BLaER1 (cell line): Measurements from ENCODE around the gene TBC1D5.

Experiments
- H3K27ac ChIP-seq: shearing (Covaris generic); formaldehyde crosslinking; 2 replicates; pipeline ENCODE4 v1.8.1; 2022
- H3K27me3 ChIP-seq: shearing (Covaris generic); formaldehyde crosslinking; 2 replicates; pipeline ENCODE4 v1.8.1; 2022
- H3K36me3 ChIP-seq: shearing (Covaris generic); formaldehyde crosslinking; 2 replicates; pipeline ENCODE4 v1.8.1; 2022
- H3K4me1 ChIP-seq: shearing (Covaris generic); formaldehyde crosslinking; 2 replicates; pipeline ENCODE4 v1.8.1; 2022
- H3K4me2 ChIP-seq: shearing (Covaris generic); formaldehyde crosslinking; 2 replicates; pipeline ENCODE4 v1.8.1; 2022
- H3K4me3 ChIP-seq: shearing (Covaris generic); formaldehyde crosslinking; 2 replicates; pipeline ENCODE4 v1.8.1; 2022
- H3K9ac ChIP-seq: shearing (Covaris generic); formaldehyde crosslinking; 2 replicates; pipeline ENCODE4 v1.8.1; 2022
- H3K9me3 ChIP-seq: shearing (Covaris generic); formaldehyde crosslinking; 2 replicates; pipeline ENCODE4 v1.8.1; 2022
- H4K20me1 ChIP-seq: shearing (Covaris generic); formaldehyde crosslinking; 2 replicates; pipeline ENCODE4 v1.8.1; 2022
- Cebpa-rat ChIP-seq: shearing (Covaris generic); IDR thresholded peaks from 2 replicates; pipeline ENCODE4 v1.8.1; 2022

The TBC1D5 gene

GRCh38 chr3:17557749-17558463, 184.5 kb downstream of the TBC1D5 start:
- Histone ChIP-seq H3K36me3 (peaks cover 6% of the 10 kb centered on the region; the same call in 1 of the 2 replicates), H3K27me3 (no peaks in the 10 kb centered on the region)
- no peak for TF ChIP-seq Cebpa-rat

GRCh38 chr3:17555525-17555924, 186.9 kb downstream of the TBC1D5 start:
- Histone ChIP-seq H3K27ac (no peak overlapping the region), H3K4me2 (no peak overlapping the region), H3K27me3 (no peaks in the 10 kb centered on the region), H3K9me3 (no peaks in the 10 kb centered on the region), H3K36me3 (peaks cover 6% of the 10 kb centered on the region; the same call in 1 of the 2 replicates), H3K4me3 (no peak overlapping the region), H4K20me1 (no peaks in the 10 kb centered on the region; the same call in 1 of the 2 replicates), H3K9ac (no peak overlapping the region), H3K4me1 (no peaks in the 10 kb centered on the region)
- TF ChIP-seq Cebpa-rat, result no peak

More at GRCh38 chr3:17557749-17558463, 184.5 kb downstream of the TBC1D5 start:
- Histone ChIP-seq H3K4me3 (no peak overlapping the region), H3K9me3 (no peaks in the 10 kb centered on the region), H3K27ac (no peak overlapping the region), H3K4me1 (no peaks in the 10 kb centered on the region), H3K4me2 (no peak overlapping the region), H3K9ac (no peak overlapping the region), H4K20me1 (no peaks in the 10 kb centered on the region)

GRCh38 chr3:17554078-17554477, 188.4 kb downstream of the TBC1D5 start:
- Histone ChIP-seq H3K9me3 (no peaks in the 10 kb centered on the region), H3K4me3 (no peak overlapping the region), H3K4me1 (no peaks in the 10 kb centered on the region), H3K27ac (no peak overlapping the region), H3K27me3 (no peaks in the 10 kb centered on the region), H3K4me2 (no peak overlapping the region), H4K20me1 (no peaks in the 10 kb centered on the region; the same call in 1 of the 2 replicates), H3K36me3 (peaks cover 1% of the 10 kb centered on the region; the same call in 1 of the 2 replicates), H3K9ac (no peak overlapping the region)
- no peak for TF ChIP-seq Cebpa-rat

DNA sequence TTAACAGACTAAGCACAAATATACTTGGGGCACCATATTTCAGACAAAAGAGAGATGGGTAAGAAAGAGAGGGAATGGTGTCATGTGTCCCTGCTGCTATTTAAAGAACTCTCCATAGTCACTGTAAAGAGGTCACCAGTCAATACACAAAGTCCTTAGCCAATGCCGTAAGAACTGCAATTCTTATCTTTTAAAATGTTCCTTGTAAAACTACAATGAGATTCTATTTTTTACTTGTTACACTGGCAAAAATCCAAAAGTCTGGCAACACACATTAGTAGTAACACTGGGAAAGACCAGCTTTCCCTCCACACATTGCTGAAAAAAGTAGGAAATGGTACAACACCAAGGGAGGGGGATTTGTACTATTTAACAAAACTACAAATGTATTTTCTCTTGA, 189.4 kb downstream of the TBC1D5 start:
- no peaks in the 10 kb centered on the region; the same call in 1 of the 2 replicates for H4K20me1 ChIP-seq
- H3K4me1 ChIP-seq, result no peaks in the 10 kb centered on the region
- no peaks in the 10 kb centered on the region for H3K27me3 ChIP-seq
- H3K9me3 ChIP-seq, result no peaks in the 10 kb centered on the region
- H3K27ac ChIP-seq, result no peak overlapping the region
- no peak for TF ChIP-seq Cebpa-rat
- H3K9ac ChIP-seq, result no peak overlapping the region
- H3K4me3 ChIP-seq, result no peak overlapping the region
- 0 out of 2 replicates have a peak, but pooled peaks cover 3% of the 10 kb centered on the region for H3K36me3 ChIP-seq
- no peak overlapping the region for H3K4me2 ChIP-seq

- H4K20me1 ChIP-seq, result no peaks in the 10 kb centered on the region; the same call in 1 of the 2 replicates
- H3K36me3 ChIP-seq, result 0 out of 2 replicates have a peak, but pooled peaks cover 3% of the 10 kb centered on the region
- no peaks in the 10 kb centered on the region for H3K9me3 ChIP-seq
- H3K27ac ChIP-seq, result no peak overlapping the region
- no peaks in the 10 kb centered on the region for H3K27me3 ChIP-seq
- H3K9ac ChIP-seq, result no peak overlapping the region
- H3K4me3 ChIP-seq, result no peak overlapping the region
- no peak overlapping the region for H3K4me2 ChIP-seq
- no peak for TF ChIP-seq Cebpa-rat
- no peaks in the 10 kb centered on the region for H3K4me1 ChIP-seq
Observed at GRCh38 chr3:17552351-17552750, 190.1 kb downstream of the TBC1D5 start.

DNA sequence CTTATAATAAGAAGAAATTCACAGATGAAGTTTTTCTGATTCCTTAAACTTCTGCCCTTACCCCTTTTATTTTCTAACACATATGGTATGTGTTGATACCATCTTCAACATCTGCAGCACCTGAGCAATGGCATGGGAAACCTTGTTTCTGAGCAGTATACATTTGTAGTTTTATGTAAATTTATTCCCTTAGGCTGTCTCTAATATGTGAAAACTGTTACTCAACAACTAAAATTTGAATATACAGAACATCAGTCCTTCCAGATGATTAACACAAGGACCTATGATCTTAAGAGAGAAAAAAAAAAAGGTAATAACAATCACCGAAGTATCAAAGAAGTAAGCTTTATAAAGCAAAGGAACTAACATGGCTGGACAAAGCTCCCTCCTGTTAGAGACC, 190.5 kb downstream of the TBC1D5 start:
- no peaks in the 10 kb centered on the region for H3K27me3 ChIP-seq
- no peak for TF ChIP-seq Cebpa-rat

GRCh38 chr3:17551333-17551732, 191.1 kb downstream of the TBC1D5 start:
- 0 out of 2 replicates have a peak, but pooled peaks cover 3% of the 10 kb centered on the region for H3K36me3 ChIP-seq
- H4K20me1 ChIP-seq, result no peaks in the 10 kb centered on the region; the same call in 1 of the 2 replicates
- H3K9me3 ChIP-seq, result no peaks in the 10 kb centered on the region
- H3K27me3 ChIP-seq, result no peaks in the 10 kb centered on the region
- no peak overlapping the region for H3K27ac ChIP-seq
- no peak overlapping the region for H3K9ac ChIP-seq
- no peak for TF ChIP-seq Cebpa-rat
- H3K4me1 ChIP-seq, result no peaks in the 10 kb centered on the region
- no peak overlapping the region for H3K4me2 ChIP-seq
- H3K4me3 ChIP-seq, result no peak overlapping the region

More for the DNA sequence above, 190.5 kb downstream of the TBC1D5 start:
- Histone ChIP-seq H4K20me1 (no peaks in the 10 kb centered on the region; the same call in 1 of the 2 replicates), H3K9me3 (no peaks in the 10 kb centered on the region), H3K36me3 (0 out of 2 replicates have a peak, but pooled peaks cover 3% of the 10 kb centered on the region), H3K27ac (no peak overlapping the region), H3K4me3 (no peak overlapping the region), H3K4me1 (no peaks in the 10 kb centered on the region), H3K9ac (no peak overlapping the region), H3K4me2 (no peak overlapping the region)

- Histone ChIP-seq H3K4me1 (no peaks in the 10 kb centered on the region), H3K4me2 (no peak overlapping the region)
- TF ChIP-seq Cebpa-rat, result no peak
Observed at GRCh38 chr3:17550624-17551023, 191.8 kb downstream of the TBC1D5 start.

DNA sequence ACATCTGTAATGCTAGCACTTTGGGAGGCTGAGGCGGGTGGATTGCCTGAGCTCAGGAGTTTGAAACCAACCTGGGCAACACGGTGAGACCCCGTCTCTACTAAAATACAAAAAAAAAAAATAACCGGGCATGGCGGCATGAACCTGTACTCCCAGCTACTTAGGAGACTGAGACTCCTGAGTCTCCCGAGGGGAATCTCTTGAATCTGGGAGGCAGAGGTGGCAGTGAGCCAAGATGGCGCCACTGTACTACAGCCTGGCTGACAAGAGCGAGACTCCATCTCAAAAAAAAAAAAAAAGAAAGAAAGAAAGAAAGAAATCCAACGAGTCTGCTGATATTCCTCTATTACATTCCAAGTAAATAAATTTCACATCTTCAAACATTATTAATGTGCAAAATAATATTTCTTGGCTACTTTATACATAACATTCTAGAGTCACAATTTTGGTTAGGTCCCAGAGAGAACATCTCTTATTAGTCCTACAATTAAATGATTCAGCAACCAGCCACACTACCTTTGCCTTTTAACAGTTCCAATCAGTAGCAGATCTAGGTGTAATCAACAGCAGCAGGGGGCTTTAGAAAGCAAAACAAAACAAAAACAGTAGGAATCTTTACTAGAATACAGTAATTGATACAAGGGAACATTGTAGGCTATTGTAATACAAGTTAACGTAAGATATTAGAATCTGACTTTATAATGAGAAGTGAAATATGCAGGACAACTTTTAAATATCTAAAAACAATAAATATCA, 195.8 kb downstream of the TBC1D5 start:
- Histone ChIP-seq H3K4me3 (no peak overlapping the region), H3K9me3 (0 out of 2 replicates have a peak, but pooled peaks cover 6% of the 10 kb centered on the region), H3K4me1 (no peaks in the 10 kb centered on the region), H3K36me3 (peaks cover 17% of the 10 kb centered on the region), H3K27ac (no peak overlapping the region), H3K4me2 (no peak overlapping the region), H4K20me1 (no peaks in the 10 kb centered on the region; the same call in 1 of the 2 replicates), H3K27me3 (no peaks in the 10 kb centered on the region), H3K9ac (no peak overlapping the region)
- TF ChIP-seq Cebpa-rat, result no peak

More at GRCh38 chr3:17550624-17551023, 191.8 kb downstream of the TBC1D5 start:
- H3K27me3 ChIP-seq, result no peaks in the 10 kb centered on the region
- no peak overlapping the region for H3K27ac ChIP-seq
- H3K36me3 ChIP-seq, result 0 out of 2 replicates have a peak, but pooled peaks cover 3% of the 10 kb centered on the region
- H4K20me1 ChIP-seq, result no peaks in the 10 kb centered on the region; the same call in 1 of the 2 replicates
- H3K9ac ChIP-seq, result no peak overlapping the region
- no peak overlapping the region for H3K4me3 ChIP-seq
- no peaks in the 10 kb centered on the region for H3K9me3 ChIP-seq
